ENCODE data around the gene SLC12A2. TPM values are rescaled to one million over a fixed set of nuclear protein-coding genes. Genes with fewer than 3 reads are reported as not detected.

SLC12A2 gene
- polyA plus RNA-seq, 1 of the 3 experiments (the other 2 are of a cell fraction) = 5.6 TPM

DNA sequence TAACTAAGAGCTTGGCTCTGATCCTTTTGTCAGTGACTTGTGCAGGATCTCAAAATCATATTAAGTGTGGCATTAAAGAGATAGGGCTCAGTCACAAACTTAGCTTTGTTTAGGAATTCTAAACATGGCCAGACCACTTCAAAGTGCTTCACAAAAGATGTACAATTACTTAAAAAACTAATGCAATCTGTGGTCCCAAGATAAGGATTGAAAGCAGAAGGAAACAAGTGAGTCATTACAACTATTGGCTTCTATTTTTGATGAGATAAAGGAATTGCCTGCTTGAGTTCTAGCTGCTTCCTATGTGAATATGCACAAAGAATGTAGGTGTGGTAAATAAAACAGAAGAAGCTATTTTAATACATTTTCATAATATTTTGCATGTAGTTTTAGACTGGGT is 44.9 kb upstream of the SLC12A2 start:
- H3K9ac ChIP-seq = no peak overlapping the region
- TF ChIP-seq EP300 (IDR thresholded peaks at IDR 0.05; ENCODE audit: borderline replicate concordance in 1 of 2, low read depth in 1 of 2, low read length in 1 of 2) = peak in 1 of 2 experiments; percentile 78; a peak in 2 of 4 replicates
- TF ChIP-seq FOXJ3 (CRISPR knock-in tag; IDR thresholded peaks at IDR 0.05) = no peak
- TF ChIP-seq, protein P1, sequence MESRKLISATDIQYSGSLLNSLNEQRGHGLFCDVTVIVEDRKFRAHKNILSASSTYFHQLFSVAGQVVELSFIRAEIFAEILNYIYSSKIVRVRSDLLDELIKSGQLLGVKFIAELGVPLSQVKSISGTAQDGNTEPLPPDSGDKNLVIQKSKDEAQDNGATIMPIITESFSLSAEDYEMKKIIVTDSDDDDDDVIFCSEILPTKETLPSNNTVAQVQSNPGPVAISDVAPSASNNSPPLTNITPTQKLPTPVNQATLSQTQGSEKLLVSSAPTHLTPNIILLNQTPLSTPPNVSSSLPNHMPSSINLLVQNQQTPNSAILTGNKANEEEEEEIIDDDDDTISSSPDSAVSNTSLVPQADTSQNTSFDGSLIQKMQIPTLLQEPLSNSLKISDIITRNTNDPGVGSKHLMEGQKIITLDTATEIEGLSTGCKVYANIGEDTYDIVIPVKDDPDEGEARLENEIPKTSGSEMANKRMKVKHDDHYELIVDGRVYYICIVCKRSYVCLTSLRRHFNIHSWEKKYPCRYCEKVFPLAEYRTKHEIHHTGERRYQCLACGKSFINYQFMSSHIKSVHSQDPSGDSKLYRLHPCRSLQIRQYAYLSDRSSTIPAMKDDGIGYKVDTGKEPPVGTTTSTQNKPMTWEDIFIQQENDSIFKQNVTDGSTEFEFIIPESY (IDR thresholded peaks at IDR 0.05; ENCODE audit: borderline replicate concordance, low read depth) = 0 out of 2 replicates have a peak, but pooled peaks have one; percentile 63
- no peak for TF ChIP-seq ELF1 (IDR thresholded peaks at IDR 0.05)
- TF ChIP-seq RXRA (IDR thresholded peaks at IDR 0.05; ENCODE audit: borderline replicate concordance, low read depth) = peak; percentile 46; the same call in 1 of the 2 replicates
- peak; percentile 24; the same call in 1 of the 2 replicates for TF ChIP-seq GABPA (IDR thresholded peaks at IDR 0.05; ENCODE audit: low read depth)
- TF ChIP-seq YY1 (IDR thresholded peaks at IDR 0.05; ENCODE audit: low read depth) = 0 out of 2 replicates have a peak, but pooled peaks have one; percentile 17
- TF ChIP-seq, protein P2, sequence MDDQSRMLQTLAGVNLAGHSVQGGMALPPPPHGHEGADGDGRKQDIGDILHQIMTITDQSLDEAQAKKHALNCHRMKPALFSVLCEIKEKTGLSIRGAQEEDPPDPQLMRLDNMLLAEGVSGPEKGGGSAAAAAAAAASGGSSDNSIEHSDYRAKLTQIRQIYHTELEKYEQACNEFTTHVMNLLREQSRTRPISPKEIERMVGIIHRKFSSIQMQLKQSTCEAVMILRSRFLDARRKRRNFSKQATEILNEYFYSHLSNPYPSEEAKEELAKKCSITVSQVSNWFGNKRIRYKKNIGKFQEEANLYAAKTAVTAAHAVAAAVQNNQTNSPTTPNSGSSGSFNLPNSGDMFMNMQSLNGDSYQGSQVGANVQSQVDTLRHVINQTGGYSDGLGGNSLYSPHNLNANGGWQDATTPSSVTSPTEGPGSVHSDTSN (IDR thresholded peaks at IDR 0.05) = peak; percentile 72
- TF ChIP-seq FOXM1 (IDR thresholded peaks at IDR 0.05; ENCODE audit: low read depth) = peak; percentile 75; the same call in 1 of the 2 replicates
- peak; percentile 86 for TF ChIP-seq TCF12 (IDR thresholded peaks at IDR 0.05)
- TF ChIP-seq MEF2A (IDR thresholded peaks at IDR 0.05; ENCODE audit: borderline replicate concordance, low read depth) = peak; percentile 80
- TF ChIP-seq POLR2AphosphoS5 (IDR thresholded peaks at IDR 0.05; ENCODE audit: low read depth, low read length) = peak; percentile 71; the same call in 1 of the 2 replicates
- TF ChIP-seq FOSL2 (IDR thresholded peaks at IDR 0.05; ENCODE audit: borderline replicate concordance, low read depth) = peak; percentile 80
- peak; percentile 81 for TF ChIP-seq NFIC (IDR thresholded peaks at IDR 0.05; ENCODE audit: borderline replicate concordance)
- no peak; the same call in 1 of the 2 replicates for TF ChIP-seq EZH2phosphoT487 (IDR thresholded peaks at IDR 0.05; ENCODE audit: borderline replicate concordance, low read depth)
- TF ChIP-seq CTCF (IDR thresholded peaks at IDR 0.05) = no peak
- TF ChIP-seq, protein P3, sequence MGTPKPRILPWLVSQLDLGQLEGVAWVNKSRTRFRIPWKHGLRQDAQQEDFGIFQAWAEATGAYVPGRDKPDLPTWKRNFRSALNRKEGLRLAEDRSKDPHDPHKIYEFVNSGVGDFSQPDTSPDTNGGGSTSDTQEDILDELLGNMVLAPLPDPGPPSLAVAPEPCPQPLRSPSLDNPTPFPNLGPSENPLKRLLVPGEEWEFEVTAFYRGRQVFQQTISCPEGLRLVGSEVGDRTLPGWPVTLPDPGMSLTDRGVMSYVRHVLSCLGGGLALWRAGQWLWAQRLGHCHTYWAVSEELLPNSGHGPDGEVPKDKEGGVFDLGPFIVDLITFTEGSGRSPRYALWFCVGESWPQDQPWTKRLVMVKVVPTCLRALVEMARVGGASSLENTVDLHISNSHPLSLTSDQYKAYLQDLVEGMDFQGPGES (IDR thresholded peaks at IDR 0.05; ENCODE audit: low read depth, low read length) = no peak
- peak; percentile 83 for TF ChIP-seq TEAD4 (IDR thresholded peaks at IDR 0.05; ENCODE audit: borderline replicate concordance, insufficient read depth)
- TF ChIP-seq, protein P4, sequence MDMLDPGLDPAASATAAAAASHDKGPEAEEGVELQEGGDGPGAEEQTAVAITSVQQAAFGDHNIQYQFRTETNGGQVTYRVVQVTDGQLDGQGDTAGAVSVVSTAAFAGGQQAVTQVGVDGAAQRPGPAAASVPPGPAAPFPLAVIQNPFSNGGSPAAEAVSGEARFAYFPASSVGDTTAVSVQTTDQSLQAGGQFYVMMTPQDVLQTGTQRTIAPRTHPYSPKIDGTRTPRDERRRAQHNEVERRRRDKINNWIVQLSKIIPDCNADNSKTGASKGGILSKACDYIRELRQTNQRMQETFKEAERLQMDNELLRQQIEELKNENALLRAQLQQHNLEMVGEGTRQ (IDR thresholded peaks at IDR 0.05; ENCODE audit: borderline replicate concordance, low read depth, low read length) = no peak
- no peak for TF ChIP-seq GATA2 (CRISPR knock-in tag; IDR thresholded peaks at IDR 0.05)
- TF ChIP-seq JUND (IDR thresholded peaks at IDR 0.05) = peak; percentile 81
- no peak for TF ChIP-seq REST (IDR thresholded peaks at IDR 0.05; ENCODE audit: low read depth, low read length)
- peaks cover 20% of the 10 kb centered on the region for H3F3A ChIP-seq (replicated peaks; ENCODE audit: insufficient read depth)
- H2AFZ ChIP-seq (ENCODE audit: low read depth) = no peak overlapping the region
- ChIA-PET POLR2A (no interaction called here), CTCF (interaction anchor here (1.5 kb wide), 1 partner anchor 43 kb away, joined by 5 read pairs; no protein-coding TSS in a partner anchor)
- H3K9me2 ChIP-seq = no peaks in the 10 kb centered on the region
- H3K36me3 ChIP-seq (replicated peaks in 1 of 2; ENCODE audit: control insufficient read depth in 1 of 2, insufficient read depth in 2 of 2, low read length in 1 of 2) = peaks cover 0 to 2% of the 10 kb centered on the region in 2 experiments
- H3K4me1 ChIP-seq (ENCODE audit: control insufficient read depth in 1 of 2, insufficient read depth in 2 of 2, low read depth in 1 of 2, low read length in 1 of 2) = peaks cover 0 to 3% of the 10 kb centered on the region in 2 experiments; a peak in 3 of 4 replicates
- no peaks in the 10 kb centered on the region for H3K27me3 ChIP-seq (ENCODE audit: insufficient read depth)
- no peaks in the 10 kb centered on the region for H3K9me3 ChIP-seq
- peak overlapping the region in 1 of 2 experiments; percentile 28; a peak in 1 of 4 replicates for H3K27ac ChIP-seq (ENCODE audit: low read depth in 2 of 2, low read length in 1 of 2)
- H3K4me3 ChIP-seq (ENCODE audit: low read depth in 2 of 2, low read length in 1 of 2) = no peak overlapping the region
- H4K20me1 ChIP-seq (ENCODE audit: insufficient read depth) = no peaks in the 10 kb centered on the region
- peaks cover 2% of the 10 kb centered on the region; the same call in 1 of the 2 replicates for H3K79me2 ChIP-seq (ENCODE audit: insufficient read depth)
- H3K4me2 ChIP-seq = 0 out of 2 replicates have a peak overlapping the region, but pooled peaks have one; percentile 1
- DNase-seq = no peak
